ENCODE data around the gene ATP5F1A. TPM values are rescaled to one million over a fixed set of nuclear protein-coding genes. Genes with fewer than 3 reads are reported as not detected.

The ATP5F1A gene
- total RNA-seq (2022; extraction: Qiagen RNA extraction; ENCODE audit: low read depth), result 304 to 327 TPM (median 322 TPM) in 5 replicates

GRCh38 chr18:46097801-46098615 is at the start of gene ATP5F1A:
TSS of gene ATP5F1A (minus strand) at chr18:46098296. CDS start at chr18:46098231, 65 bp downstream.

DNA sequence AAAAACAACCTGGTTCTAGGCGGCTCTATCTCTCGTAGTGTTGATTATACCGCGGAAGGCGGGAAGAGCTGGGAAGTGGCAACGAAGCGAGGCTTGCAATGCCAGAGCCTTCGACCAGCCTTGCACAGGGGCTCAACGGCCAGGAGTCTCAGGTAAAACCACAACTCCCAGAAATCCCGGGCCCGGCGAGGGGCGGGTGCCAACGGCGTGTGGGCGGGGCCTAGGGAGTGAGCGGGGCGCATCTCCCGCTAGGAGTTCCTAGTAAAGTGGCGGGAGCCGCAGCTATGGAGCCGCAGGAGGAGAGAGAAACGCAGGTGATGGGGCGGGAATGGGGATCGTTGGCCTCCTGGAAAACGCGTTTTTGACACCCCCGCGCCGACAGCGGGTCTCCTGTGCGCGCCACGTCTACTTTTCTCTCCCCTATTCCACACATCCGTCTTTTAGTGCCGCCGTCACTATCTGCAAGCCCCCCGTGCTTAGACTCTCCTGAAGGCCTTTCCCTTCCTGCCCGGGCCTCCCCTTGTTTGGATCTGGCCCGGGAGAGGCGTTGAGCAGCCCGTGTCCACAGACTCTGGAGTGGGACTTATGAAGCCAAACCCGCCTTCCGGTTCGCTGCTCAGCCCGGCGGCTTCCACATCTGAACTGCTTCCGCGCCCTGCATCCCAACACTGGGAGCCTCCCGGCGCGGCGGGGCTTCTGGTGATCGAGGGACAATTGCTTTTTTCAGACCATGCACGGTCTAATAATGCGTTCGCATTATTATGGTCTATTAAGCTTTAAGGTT is 6.2 kb upstream of the ATP5F1A start, which contains the start of gene HAUS1:
Gene HAUS1, plus strand, starts transcription at position 258 of the 784 bp plus-strand sequence. Its CDS starts 27 bp downstream, at position 285.

GRCh38 chr18:46071653-46072375 is 26.3 kb downstream of the ATP5F1A start, which contains the start of gene PSTPIP2:
TSS of gene PSTPIP2 (minus strand) at chr18:46072260. CDS start at chr18:46072188, 72 bp downstream.

Other genes with a start within 250 kb of the ATP5F1A start
- 3.1 to 4.0 TPM (median 3.6 TPM) in 5 replicates for gene EPG5, start 131.0 kb downstream of the ATP5F1A start, total RNA-seq (2022; extraction: Qiagen RNA extraction; ENCODE audit: low read depth)
- 0.12 to 0.44 TPM (median 0.24 TPM) in 5 replicates for gene PSTPIP2, start 26.0 kb downstream of the ATP5F1A start, total RNA-seq (2022; extraction: Qiagen RNA extraction; ENCODE audit: low read depth)
- 32.2 to 44.6 TPM (median 36.0 TPM) in 5 replicates for gene HAUS1, start 6.1 kb upstream of the ATP5F1A start, total RNA-seq (2022; extraction: Qiagen RNA extraction; ENCODE audit: low read depth)